ENCODE measurements around the gene GXYLT2.
"Not testable (repeated sequence)": the region's sequence is repeated elsewhere in the genome, so short reads cannot be mapped to it uniquely, and the experiment has no call there.

The GXYLT2 gene

GRCh38 chr3:72974956-72975355 is 87.1 kb downstream of the GXYLT2 start:
- no peak for DNase-seq (ENCODE audit: low read depth)

- peak; percentile 57 for DNase-seq (ENCODE audit: low read depth)
Measured at GRCh38 chr3:72976281-72976741, 88.5 kb downstream of the GXYLT2 start.

GRCh38 chr3:72977060-72977808 is 89.4 kb downstream of the GXYLT2 start:
- peak; percentile 49 for DNase-seq (ENCODE audit: low read depth)

DNA sequence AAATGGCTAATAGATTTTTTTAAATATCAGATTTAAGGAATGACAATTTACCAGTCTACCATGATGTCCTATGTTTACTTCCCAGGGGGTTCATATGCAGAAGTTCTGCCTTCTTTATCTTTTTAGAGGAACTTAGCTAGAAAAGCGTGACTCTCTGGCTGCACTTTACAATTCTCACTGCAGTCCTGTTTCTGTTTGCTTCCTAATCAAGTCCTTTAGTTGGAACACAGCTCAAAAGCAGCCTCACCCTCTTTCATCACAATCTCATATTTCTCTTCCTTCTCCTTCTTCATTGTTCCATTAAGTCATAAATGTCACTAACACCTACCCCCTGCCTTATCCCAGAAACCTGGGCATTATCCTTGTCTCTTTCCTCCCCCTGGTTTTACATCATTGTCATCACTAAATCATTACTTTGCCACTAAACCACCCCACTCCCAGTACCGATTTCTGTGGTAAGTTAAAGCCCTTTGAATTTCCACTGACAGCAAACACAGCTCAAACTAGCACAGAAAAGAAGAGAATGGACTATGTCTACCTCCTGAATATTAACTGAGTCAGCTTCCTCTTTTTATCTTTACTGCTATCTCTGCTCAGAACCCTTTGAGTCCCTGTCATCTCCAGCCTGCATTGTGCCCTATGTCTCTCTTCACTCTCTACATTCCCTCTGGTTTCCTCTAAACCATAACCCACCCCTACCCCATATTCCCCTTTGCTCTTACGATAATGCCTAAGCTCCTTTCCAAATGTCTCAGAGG is 94.9 kb downstream of the GXYLT2 start:
- DNase-seq (ENCODE audit: low read depth) = no peak

DNA sequence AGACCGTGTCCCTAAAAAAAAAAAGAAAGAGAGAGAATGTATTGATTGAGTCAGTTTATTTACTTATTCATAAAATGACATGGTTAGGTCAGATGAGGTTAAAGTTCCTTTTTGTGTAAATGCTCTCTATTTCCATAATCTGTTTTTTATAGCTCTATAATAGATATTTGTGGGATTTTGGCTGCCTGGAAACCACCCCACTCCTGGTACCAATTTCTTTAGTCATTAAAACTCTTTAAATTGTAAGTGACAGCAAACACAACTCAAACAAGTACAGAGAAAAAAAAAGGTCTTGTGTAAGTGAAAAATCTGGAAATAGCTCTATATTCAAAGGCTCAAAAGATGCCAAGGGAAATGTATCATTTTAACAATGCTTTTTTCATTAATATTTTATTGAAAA is 97.7 kb downstream of the GXYLT2 start:
- no peak for DNase-seq (ENCODE audit: low read depth)

- DNase-seq (ENCODE audit: low read depth) = no peak
Measured at GRCh38 chr3:72990701-72991395, 103.0 kb downstream of the GXYLT2 start.

DNA sequence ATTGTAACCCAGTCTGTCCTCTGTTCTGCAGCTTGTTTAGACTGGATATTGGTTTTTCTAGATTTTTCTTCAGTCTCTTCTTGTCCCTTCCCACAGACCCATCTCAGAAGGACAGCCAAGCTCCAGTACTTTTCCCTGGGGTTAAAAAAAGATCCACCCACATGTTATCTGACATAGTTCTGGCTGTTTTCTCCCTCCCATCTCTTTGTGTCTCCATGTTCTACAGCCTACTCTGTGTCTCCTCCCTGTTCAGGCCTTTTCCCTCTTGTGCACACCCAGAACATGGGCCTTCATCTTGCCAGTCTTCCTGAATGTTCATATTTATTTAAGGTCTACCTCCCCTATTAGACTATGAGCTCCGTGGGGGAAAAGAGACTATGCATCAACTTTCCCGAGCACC is 103.7 kb downstream of the GXYLT2 start:
- DNase-seq (ENCODE audit: low read depth) = no peak

DNA sequence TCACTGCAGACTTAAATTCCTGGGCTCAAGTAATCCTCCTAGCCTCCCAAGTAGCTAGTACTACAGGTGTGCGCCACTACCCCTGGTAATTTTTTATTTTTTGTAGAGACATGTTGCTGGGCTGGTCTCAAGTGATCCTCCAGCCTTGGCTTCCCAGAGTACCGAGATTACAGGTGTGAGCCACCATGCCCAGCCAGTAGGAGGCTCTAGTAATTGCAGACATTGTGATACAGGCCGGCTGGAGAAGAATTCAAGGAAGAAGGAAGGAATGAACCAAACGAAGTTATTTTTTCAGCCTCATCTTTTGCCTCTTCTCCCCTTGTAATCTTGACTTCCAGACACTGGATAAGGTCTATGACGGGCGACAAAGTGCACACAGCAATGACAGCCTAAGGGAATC is 105.5 kb downstream of the GXYLT2 start:
- no peak for DNase-seq (ENCODE audit: low read depth)

GRCh38 chr3:72995337-72995736 is 107.5 kb downstream of the GXYLT2 start:
- no peak for DNase-seq (ENCODE audit: low read depth)

DNA sequence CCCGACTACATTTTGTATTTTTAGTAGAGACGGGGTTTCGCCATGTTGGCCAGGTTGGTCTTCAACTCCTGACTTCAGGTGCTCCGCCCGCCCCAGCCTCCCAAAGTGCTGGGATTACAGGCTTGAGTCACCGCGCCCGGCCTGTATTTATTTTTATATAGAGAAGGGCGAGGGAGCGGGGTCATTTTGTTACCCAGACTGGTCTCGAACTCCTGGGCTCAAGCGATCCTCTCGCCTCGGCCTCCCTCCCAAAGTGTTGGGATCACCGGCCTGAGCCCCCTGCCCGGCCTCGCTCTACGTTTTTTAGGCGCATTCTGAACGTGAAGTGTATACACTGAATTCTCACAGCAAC is 108.3 kb downstream of the GXYLT2 start:
- DNase-seq (ENCODE audit: low read depth) = no peak

DNA sequence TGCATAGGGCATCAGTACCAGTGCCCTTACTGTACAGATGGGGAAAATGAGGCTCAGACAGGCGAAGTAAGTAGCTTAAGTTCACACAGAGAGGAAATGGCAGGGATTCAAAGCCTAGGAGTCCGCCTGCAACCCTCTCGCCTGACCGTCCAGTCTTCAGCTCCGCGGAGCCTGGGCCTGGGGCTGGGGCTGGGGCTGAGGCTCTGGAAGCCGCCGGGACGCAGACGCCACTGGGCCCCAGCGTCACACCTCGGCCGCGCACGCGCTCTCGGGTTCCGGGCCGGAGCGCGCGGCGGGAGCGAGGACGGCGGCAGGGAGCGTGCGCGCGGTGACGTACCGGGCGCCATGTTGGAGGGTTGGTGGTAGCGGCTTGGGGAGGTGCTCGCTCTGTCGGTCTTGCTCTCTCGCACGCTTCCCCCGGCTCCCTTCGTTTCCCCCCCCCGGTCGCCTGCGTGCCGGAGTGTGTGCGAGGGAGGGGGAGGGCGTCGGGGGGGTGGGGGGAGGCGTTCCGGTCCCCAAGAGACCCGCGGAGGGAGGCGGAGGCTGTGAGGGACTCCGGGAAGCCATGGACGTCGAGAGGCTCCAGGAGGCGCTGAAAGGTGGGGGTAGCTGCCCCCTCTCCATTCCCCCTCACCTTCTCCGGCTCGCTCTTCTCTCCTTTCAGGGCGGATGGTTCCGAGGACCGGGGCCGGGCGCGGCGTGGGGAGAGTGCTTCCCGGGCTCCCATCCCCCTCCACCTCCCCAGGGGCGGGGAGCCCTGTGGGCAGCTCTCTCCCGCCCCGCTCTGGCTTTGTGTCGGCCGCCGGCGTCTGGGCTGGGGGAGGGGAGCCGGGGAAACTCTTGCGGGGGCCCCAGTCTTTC is 108.9 kb downstream of the GXYLT2 start, which contains the start of gene PPP4R2:
TSS of gene PPP4R2 (plus strand) at position 339 of the 861 bp plus-strand sequence. CDS start at position 566, 227 bp downstream.
- peak; percentile 43 for DNase-seq (ENCODE audit: low read depth)

DNA sequence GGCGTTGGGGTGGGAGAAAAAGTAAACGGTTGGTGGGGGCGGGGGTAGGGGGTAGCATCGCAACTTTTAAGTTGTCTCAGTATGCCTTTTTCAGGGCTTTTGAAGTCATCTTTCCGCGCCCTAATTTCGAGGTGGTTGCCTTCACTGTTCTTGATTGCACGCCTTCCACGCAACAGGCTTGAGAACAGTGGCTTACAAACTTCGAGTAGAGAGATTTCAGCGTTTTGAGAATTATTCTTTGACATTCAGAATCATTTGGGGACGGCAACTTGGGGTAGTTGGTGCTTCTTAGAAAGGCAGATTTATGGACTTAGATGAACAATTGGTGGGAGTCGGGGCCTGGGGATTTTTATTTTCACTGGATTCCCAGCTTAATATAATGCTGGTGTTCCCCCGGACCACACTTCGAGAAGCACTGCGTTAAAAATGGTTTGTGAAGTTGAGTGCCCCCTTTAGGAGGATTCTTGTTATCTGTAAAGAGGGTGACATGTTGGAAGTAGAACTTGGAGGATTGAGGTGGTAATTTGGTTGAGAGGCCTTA is 109.6 kb downstream of the GXYLT2 start:
- peak; percentile 36 for DNase-seq (ENCODE audit: low read depth)

- DNase-seq (ENCODE audit: low read depth) = no peak
Measured at GRCh38 chr3:72998466-72998865, 110.6 kb downstream of the GXYLT2 start.

DNA sequence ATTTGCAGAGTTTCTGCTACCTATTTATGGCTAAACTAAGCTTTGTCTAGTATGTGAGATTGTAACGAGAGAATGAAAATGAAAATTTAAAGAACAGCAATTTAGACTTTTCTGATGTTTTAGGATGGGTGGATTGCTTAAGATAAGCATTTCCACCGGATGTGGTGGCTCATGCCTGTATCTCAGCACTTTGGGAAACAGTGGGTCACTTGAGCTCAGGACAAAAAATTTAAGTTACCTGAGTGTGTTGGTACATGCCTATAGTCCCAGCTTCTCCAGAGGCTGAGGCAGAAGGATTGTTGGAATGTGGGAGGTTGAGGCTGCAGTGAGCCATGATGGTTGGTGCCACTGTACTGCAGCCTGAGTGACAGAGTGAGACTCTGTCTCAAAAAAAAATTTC is 112.1 kb downstream of the GXYLT2 start:
- no peak for DNase-seq (ENCODE audit: low read depth)

GRCh38 chr3:73003050-73003449 is 115.2 kb downstream of the GXYLT2 start:
- not testable (repeated sequence) for DNase-seq (ENCODE audit: low read depth)

DNA sequence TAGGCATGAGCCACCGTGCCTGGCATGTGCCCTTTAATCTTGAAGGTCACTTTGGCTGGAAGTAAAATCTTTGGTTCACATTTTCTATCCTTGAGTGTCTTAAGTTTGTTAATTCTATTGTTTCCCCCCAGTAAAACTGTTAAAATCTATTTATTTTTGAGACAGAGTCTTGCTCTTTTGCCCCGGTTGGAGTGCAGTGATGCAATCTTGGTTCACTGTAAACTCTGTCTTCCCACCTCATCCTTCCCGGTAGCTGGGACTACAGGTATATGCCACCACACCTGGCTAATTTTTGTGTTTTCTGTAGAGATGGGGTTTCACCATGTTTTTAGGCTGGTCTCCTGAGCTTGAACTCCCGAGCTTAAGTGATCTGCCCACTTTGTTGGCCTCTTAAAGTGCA is 116.5 kb downstream of the GXYLT2 start:
- no peak for DNase-seq (ENCODE audit: low read depth)

- DNase-seq (ENCODE audit: low read depth) = no peak
Measured at GRCh38 chr3:73007992-73008712, 120.3 kb downstream of the GXYLT2 start.

GRCh38 chr3:73009008-73009407 is 121.2 kb downstream of the GXYLT2 start:
- no peak for DNase-seq (ENCODE audit: low read depth)

DNA sequence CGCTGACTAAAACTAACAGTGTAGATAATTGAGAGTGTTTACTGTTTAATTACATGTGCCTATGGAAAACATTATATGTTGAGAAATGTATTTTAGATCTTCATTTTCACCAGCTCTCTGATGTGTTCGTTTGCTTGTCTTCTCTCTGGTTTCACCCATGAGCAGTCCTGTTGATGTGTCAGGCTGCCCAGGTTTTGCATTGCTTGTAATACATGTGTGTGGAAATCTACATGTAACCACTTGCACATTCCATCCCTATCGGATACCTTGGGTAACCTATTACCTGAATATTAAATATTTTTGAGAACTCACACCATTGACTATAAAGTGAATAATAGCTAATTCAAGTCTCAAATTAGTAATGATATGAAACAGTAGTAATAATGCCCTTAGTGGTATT is 121.9 kb downstream of the GXYLT2 start:
- DNase-seq (ENCODE audit: low read depth) = no peak

DNA sequence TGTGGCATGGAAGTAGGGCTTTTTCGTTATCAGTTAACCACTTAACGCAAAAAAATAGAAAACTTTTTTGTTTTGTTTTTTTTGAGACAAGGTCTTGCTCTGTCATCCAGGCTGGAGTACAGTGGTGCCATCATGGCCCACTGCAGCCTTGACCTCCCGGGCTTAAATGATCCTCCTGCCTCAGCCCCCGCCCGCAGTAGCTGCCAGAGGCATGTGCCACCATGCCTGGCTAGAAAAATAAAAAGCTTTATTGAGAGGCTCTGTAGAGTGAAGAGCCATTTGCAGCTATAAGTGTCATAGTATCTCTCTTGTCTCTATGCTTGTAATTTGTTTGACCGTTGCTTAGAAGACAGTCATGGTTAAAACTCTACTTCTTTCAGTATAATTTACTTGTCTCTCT is 122.3 kb downstream of the GXYLT2 start:
- no peak for DNase-seq (ENCODE audit: low read depth)

DNA sequence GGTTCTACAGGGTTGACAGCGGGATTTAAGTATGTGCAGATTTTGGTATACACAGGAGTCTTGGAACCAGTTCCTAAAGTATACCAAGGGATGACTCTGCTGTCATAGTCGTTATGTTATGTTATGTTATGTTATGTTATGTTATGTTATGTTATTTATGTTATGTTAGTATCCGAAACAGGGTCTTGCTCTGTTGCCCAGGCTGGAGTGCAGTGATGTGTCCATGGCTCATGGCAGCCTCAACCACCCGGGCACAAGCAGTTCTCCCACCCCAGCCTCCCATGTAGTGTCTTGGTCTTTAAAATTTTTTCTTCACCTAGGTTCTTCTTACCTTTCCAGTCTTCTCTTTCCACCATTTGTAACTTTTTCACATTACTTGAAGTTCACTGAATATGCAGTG is 130.5 kb downstream of the GXYLT2 start:
- DNase-seq (ENCODE audit: low read depth) = no peak

All from HS-5 (cell line).